DMS 273 (cell line): ENCODE measurements around the gene ILK.

Source experiments
- DNase-seq: peaks from one replicate; lab custom pipeline; 2025; ENCODE audit not compliant: unreplicated experiment; lab: John Stamatoyannopoulos, UW

The ILK gene

DNA sequence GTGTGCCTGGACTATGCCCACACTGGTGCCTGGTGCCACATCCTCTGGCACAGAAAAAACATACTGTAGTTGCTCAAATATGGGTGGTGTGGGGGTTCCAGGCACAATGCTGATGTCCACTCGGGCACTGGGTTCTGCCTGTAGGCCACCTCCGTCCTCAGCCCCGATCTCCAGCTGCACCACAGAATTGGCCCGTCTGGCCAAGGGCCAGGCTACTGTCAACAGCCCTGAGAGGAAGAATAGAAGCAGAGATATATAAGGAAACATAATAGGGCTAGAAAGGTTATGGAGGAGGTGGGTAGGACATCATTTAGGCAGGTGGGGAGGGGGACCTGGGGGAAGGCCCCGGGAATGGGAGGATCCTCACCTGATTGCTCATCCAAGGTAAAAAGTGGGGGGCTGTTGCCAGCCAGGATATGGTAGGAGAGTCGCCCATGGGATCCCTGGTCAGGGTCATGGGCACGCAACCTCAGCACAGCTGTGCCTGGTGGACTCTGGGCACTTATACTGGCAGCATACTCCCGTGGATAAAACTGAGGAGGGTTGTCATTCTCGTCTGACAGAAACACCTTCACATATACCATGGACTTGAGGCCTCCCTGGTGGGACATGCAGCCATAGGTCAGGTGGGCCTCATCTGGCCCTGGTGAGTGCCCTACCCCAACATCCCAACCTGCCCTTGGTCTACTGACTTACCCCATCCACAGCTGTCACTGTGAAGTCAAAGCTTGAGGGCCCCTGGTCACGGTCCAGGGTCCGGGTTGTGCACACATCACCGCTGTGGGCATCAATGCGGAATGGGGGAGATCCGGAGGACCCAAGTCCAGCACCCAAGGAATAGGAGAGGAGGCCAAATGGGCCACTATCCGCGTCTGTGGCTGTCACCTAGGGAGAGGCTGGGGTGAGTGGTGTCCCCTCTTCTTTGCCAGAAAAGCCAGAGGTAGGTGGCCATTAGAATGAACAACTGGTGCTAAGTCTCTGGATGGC is 30.1 kb downstream of the ILK start:
- DNase-seq = no peak

DNA sequence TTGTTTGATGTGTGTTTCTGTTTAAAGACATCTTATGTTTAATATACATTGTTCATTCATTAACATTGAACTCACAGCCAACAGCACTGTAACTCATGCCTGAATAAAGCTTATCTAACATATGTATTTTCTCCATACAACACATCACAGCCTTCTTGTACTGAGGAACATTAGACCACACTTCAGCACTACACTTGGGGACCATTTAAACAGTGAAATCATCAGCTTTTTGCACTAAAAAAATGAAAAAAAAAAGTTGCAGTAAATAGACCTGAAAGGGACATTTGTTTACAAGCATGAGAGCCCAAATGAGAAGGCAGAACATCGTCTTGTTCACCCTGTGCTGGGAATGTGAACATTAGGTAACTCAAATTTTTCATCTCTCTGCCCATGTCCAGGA is 31.0 kb downstream of the ILK start:
- DNase-seq = no peak

DNA sequence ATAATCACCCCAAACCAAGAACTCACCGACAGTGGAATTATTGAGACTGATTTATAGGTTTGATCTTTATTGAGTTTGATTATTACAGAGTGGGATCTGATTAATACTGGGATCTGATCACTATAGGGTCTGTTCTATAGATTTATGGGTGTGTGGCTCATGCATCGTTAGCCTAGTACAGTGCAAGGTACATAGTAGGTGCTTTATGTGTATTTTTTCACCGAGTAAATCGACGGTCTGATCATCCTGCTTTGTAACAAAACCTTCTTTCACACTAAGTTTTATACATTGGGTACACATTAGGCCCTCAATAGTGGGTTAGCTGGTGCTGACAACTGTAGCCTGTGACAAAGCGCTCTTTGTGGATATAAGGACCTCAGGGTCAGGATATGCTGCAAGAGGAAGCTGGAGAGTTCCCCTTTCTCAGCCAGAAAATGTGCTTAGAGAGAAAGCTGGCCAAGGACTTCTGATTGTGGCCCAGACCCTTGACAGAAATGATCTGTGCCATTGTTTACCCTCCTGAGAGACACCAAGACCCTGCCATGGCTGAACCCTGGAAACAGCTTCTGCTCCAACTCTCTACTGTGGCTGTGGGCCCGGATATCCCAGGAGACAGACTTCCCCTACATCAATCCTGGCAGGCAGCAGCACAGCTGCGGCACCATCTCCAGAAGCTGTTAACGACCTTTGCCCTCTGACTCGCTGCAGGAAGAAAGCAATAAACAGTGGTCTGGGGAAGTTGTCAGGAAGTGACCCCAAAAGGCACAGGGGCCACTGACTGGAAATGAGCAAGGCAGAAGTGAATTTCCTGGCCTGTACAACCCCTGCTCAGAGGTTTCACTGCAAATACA is 31.7 kb downstream of the ILK start:
- no peak for DNase-seq

DNA sequence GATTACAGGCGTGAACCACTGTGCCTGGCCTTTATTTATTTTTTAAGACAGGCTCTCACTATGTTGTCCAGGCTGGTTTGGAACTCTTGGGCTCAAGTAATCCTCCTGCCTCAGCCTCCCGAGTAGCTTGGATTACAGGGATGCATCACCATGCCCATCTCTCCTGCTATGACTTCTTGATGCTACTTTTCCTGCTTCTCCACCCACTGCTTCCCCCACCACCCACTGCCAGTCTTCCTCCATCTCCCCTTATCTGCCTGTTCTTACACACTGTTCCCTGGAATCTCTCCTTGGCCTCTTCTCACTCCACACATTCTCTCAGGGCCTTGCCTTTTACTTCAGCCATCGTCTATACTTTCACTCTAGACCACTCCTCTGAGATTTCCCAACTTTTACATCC is 32.9 kb downstream of the ILK start:
- no peak for DNase-seq

DNA sequence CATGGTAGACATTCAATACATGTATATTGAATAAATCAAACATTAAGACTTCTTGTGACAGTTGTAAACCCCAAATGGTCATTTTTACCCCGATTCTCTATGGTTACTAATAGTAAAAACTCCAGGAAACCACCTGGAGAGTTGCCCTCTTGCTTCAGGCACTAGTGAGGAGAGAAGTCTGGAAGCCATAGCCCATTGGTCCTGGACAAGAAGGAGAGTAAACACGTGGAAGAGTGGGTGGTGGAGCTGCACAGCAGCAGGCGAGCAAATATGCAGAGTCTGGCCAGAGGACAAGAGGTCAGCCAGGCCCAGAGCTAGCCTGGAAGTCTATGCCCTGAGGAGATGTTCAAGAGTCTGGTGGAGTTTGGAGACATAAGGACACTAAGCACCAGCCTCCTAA is 34.3 kb downstream of the ILK start:
- no peak for DNase-seq

DNA sequence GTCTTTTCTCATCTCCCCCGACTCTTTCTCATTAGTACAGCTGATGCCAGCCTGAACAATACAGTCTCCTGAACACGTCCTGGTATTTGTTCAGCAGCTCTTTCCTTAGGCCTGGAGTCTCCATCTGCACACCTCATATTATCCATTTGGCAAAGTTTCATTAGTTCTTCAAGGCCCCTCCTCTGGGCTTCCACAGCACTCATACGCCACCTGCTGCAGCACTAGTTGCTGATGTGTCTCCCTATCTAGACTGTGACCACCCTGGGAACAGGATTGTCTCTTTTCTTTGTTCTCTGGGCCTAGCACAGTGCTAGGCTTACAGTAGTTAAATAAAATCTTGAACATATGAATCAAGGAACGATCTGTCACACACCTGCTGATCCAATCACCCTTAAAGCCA is 34.9 kb downstream of the ILK start:
- DNase-seq = peak; percentile 69

DNA sequence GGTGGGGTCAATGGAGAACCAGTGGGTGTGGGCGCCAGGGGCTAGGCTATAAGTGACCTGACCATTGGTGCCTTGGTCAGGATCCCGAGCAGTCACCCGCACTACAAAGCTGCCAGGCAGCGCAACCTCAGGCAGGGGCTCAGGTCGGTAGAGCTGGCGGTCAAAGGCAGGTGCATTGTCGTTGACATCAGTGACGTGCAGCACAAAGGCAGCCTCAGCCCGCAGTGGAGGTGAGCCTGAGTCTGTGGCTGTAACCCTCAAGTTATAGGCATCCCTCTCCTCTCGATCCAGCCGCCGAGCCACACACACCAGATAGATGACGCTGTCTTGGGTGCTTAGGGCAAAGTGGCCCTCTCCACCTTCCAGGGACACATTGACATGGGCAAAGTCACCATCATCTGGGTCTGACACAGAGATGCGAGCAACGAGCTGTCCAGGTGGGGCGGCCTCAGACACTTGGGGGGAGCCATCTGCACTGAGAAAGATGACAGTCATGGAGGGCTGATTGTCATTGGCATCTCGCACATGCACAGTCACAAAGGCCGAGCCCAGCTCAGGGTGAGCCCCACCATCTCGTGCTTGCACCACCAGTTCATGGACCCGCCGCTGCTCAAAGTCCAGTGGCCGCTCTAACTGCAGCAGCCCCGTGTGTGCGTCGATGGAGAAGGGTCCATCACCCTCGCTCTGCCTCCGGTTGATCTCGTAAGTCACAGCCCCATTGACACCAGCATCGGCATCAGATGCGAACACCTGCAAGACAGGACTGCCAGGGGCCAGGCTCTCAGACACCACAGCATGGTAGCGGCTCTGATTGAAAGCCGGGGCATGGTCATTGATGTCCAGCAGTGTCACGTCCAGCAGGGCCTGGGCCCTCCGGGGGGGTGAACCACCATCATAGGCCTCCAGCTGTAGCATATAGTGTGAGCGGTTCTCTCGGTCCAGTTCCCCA is 36.7 kb downstream of the ILK start:
- no peak for DNase-seq

DNA sequence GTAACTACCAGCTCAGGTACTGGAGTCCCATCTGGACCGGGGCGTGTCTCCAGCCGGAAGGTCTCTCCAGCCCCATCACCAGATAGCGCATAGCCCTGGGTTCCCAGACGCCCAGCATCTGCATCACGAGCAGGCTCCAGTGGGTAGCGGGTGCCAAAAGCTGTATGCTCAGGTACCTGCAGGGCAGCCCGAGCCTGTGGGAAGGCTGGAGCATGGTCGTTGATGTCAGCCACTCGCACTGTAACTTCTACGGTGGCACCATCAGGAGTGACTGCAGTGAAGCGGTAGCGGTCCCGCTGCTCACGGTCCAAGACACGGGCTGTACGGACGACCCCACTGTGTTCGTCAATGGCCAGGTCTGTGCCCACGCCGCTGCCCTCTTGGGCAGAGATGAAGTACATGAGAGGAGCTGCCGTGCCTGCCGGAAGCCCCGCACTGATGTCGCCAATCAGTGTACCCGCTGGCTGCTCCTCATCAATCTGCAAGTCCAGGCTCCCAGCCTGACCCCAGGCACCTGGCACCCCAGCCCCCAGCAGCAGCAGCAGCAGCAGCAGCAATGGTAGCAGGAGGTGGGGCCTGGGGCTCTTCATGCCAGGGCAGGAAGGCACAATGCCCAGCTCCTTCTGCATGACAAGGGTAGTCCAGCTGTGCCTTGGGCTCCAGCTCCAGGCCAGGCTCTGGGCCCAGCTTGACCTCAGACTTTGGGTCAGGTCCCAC is 37.6 kb downstream of the ILK start:
- DNase-seq = no peak

DNA sequence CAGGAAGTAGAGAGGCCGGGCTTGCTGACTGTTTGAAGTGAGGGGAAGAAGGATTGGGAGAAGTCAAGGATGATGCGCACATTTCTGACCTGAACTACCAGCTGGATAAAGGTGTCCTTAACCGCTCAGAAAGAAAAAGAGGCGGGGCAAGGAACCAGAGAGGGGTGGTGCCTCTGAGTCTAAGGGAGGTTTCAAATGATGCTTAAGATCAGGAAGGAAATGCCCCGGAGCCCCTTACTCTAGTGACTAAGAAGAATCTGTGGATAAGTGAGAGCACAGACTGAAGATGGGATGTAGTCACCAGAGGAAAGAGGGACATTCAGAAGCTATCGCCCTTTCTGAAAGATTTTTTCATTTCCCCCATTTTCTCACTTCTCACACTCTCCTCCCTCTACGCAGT is 39.4 kb downstream of the ILK start:
- DNase-seq = no peak

DNA sequence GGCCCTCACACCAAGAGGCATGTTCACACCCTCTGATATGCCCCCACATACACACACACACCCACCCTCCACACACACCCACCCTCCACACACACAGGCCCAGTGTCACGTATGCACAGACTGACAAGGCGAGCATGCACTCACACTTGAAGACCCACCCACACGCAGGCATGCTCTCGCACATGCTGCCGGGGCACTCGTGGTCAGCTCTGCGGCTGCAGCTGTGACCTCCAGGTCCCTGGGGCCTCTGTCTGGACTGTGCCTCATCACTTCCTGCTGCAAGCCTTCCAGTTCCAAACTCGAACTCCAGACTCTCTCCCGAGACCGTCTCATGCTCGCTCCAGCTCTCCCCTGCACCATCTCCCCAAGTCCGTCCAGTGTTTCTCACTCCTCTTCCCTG is 42.5 kb downstream of the ILK start:
- DNase-seq = no peak

DNA sequence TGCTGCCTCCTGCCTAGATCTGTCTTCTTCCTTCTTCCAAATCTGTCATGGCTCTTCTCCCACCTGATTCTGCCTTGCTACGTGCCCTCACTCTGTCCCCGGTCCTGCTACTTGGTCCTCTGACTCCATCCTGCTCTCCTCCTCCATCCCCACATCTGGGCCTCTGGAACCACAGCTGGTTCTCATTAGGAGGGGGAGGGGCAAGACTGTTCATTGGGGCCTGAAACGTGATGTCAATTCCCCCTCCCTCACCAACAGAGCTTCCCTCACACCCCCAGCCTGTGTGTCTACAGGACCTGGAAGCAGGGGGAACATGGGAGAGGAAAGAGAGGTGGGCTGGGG is 43.0 kb downstream of the ILK start:
- no peak for DNase-seq

DNA sequence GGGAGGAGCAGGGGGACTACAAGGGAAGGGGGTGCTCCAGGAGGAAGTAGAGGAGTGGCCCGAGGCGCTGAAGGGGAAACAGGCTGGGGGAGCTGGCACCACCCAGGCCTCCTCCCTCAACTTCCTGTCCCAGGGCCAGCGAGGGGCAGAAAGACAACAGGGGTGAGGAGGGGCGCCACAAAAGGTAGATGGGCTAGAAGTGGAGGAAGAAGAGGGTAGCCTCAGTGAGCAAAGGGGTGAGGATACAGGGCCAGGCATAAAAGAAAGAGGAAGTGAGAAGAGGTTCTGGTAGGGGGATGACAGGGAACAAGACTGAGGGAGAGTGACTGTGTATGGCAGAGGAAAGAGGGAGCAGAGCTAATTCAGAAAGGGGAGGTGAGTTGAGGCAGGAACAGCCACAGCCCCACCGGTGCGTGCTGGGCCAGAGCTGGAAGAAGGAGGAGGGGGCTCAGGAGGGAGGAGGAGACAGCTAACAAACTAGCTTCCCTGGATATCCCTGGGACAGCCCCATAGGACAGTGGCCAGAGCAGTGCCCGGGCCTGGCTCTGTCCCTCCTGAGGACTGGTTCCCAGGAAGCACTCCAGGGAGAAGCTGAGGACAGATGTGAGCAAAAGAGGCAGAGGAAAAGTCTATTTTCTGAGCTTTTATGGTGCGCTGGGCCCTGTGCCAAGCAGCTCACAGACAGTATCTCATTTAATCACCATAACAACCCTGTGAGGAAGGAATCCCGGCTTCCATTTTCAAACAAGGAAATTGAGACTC is 43.5 kb downstream of the ILK start:
- DNase-seq = no peak

DNA sequence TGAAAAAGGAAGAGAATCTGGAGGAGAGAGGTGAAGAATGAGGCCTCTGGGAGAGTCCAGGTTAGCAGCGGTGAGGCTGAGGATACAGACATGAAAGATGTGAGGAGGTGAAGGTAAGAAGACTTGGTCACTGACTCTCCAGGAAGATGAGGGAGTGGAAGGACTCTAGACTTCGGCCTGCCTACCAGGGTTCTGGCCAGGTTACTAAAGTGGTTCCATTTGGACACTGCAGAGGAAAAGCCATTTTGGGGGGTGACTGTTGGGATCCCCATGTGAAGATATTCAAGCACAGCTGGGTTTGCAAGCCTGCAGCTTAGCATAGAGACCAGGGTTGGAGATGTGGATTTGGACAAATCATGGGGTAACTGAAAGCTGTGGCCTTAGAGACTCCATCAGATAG is 44.3 kb downstream of the ILK start:
- DNase-seq = no peak

DNA sequence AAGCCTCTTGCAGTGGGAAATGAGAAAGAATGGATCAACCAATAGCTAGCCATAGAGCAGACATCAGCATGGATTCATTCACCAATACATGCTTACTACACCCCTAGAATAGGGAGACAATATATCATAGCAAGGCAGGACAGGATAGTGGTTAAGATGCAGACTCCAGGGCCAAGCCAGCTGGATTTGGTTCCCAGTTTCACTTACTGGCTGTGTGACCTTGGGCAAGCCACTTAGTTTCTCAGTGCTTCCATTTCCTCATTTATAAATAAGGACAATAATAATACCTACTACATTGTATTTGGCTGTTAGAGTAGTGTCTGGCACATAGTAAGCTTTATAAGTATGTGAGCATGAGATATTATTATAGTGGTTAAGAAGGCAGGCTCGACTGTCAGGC is 44.9 kb downstream of the ILK start:
- DNase-seq = no peak

DNA sequence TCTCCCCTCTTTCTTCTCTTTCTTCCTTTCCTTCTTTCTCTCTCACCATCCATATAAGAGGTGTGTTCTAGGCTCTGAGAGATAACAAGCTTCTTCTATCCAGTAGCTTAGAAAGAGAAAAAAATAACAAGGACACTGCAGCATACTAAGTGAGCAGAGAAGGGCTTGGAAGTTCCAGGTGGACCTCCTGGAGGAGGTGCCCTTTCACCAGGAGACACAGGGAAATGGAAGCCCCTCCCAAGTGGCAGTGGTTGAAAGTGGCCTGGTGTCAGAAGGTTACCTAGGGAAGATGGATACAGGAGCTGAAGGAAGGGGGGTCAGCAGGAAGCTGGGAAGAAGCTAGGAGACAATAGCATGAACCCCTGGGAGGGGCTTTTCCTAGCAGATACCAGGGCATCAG is 46.5 kb downstream of the ILK start:
- DNase-seq = no peak

DNA sequence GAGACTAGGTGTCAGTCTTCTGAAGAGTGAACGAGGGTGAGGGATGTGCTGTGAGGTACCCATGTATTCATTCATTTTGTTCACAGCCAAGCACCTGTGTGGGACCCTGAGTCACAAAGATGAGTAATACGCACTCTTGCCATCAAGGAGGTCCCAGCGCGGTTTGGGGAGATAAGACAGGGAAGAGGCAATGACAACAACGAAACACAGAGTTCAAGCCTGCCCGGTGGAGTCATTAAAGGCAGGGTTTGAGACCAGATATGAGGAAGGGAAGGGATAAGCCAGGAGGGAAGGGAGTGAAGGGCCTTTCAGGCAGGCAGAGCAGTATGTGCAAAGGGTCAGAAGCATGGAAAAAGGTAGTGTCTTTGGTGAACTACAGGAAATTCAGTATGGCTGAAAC is 47.4 kb downstream of the ILK start:
- DNase-seq = no peak

DNA sequence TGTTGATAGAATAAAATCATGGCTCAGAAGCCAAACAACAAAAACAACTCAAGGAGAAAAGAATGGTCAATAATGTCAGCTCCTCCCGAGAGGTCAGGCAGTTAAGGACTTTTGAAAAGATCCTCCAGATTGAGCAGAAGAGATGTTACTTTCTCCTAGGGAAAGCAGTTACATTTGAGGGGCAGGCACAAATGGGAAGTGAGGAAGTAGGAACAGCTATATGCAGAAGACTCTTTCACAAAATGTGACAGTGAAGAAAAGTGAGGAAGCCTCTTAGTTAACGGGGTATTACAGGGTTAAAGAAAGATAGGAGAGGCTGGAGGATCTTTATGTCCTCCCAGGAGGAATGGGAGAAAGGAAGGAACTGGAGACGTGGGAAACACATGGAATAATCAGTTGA is 48.6 kb downstream of the ILK start:
- no peak for DNase-seq

DNA sequence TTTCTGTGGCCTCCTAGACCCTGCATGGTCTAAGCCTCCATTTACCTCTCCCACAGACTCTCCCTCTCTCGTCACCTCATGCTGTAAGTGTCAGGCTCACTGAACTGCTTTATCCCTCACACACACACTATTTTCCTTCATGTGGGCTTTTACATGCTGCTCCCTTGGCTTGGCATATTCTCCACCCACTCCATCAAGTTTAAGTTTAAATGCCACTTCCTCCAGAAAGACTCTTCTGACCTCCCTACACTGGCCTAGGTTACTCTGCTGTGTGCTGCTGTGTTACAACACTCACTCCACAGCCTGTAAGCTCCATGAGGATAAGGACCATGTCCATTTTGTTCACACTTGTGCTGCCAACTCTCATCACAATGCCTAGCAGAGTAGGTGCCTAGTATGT is 49.5 kb downstream of the ILK start:
- no peak for DNase-seq

DNA sequence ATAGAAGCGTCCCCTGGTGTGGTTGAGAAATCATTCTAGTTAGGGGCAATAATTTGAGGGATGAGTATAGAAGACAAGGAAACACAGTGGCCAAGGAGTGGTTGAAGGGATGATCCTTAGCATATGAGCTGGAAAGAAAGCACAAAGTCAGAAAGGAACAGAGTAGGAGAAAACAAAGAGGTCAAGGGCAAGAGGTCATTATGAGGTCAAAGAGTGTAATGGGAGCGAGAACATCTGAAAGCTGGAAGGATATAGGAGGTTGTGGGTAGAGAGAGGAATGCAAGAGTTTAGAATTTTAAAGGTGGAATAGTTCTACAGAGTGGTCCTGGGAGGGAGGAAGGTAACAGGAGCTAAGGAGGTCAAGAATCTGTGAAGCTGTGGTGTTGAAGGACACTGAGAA is 50.1 kb downstream of the ILK start:
- DNase-seq = no peak
